Lung (tissue), 12 donors: ENCODE data around the gene EYS. TPM values are rescaled to one million over a fixed set of nuclear protein-coding genes. Genes with fewer than 3 reads are reported as not detected.

Experiments
- ATAC-seq: fragments of 200-7000 bp; cut with Tn5 transposase; one replicate; pipeline ENCODE4 v1.9.1; 2020; ENCODE audit warnings: moderate number of reproducible peaks; ENCODE audit not compliant: insufficient read depth, low FRiP score
- DNase-seq, 3 donors: peaks; one replicate each; pipeline ENCODE4 v3.0.0-alpha.2; 2013 to 2017
- H3K27ac ChIP-seq, 2 donors: one replicate each; pipeline ENCODE4 v1.5.1; 2013; ENCODE audit warnings: mild to moderate bottlenecking in 2 of 2, moderate library complexity in 2 of 2, control low read depth in 1 of 2, inconsistent platforms in 1 of 2, low read depth in 1 of 2, low read length in 1 of 2
- H3K27me3 ChIP-seq, 3 donors: one replicate each; pipeline ENCODE4 v1.5.1; 2013; ENCODE audit warnings: low read length in 2 of 3; ENCODE audit not compliant: control insufficient read depth in 3 of 3, insufficient read depth in 3 of 3
- H3K36me3 ChIP-seq, 4 donors: one replicate each; pipeline ENCODE4 v1.5.1; 2013; ENCODE audit warnings: low read length in 4 of 4, mild to moderate bottlenecking in 1 of 4, moderate library complexity in 1 of 4; ENCODE audit not compliant: control insufficient read depth in 4 of 4, insufficient read depth in 4 of 4
- H3K4me1 ChIP-seq, 5 donors: one replicate each; pipeline ENCODE4 v1.5.1; 2013; ENCODE audit warnings: low read length in 5 of 5, mild to moderate bottlenecking in 2 of 5, moderate library complexity in 1 of 5; ENCODE audit not compliant: control insufficient read depth in 5 of 5, insufficient read depth in 5 of 5
- H3K4me3 ChIP-seq: one replicate; pipeline ENCODE4 v1.5.1; 2013; ENCODE audit warnings: mild to moderate bottlenecking, control low read depth, moderate library complexity
- H3K9ac ChIP-seq, 2 donors: one replicate each; pipeline ENCODE4 v1.5.1; 2013; ENCODE audit warnings: low read length in 2 of 2, control low read depth in 1 of 2; ENCODE audit not compliant: insufficient read depth in 1 of 2
- H3K9me3 ChIP-seq, 4 donors: one replicate each; pipeline ENCODE4 v1.5.1; 2013; ENCODE audit warnings: low read length in 3 of 4, mild to moderate bottlenecking in 1 of 4, moderate library complexity in 1 of 4; ENCODE audit not compliant: control insufficient read depth in 4 of 4, insufficient read depth in 3 of 4
- CTCF ChIP-seq: IDR thresholded peaks from 2 replicates; pipeline ENCODE4 v1.5.1; 2012; ENCODE audit warnings: mild to moderate bottlenecking; ENCODE audit errors: control extremely low read depth, extremely low read depth
- WGBS, 2 donors: extraction: QIAGEN DNeasy Blood & Tissue Kit; methylation state at CpG; one replicate each; pipeline ENCODE4 v1.1.7; 2013; 5-methylcytosine and 5-hydroxymethylcytosine counted together
- polyA plus RNA-seq, 2 donors: library from polyadenylated mRNA; stranded (reverse); fragments of 200-250 nt; gene quantifications; one replicate each; pipeline ENCODE4 v1.2.1, GENCODE V29; 2013
- total RNA-seq, 2 donors: library from RNA; depleted of rRNA in 1 of 2; stranded (reverse); fragments of >200 nt in 1 of 2; gene quantifications; one replicate each; pipeline ENCODE4 v1.2.1, GENCODE V29; 2014 to 2021
- donor health status: control.
- donor health status: control.
- donor health status: Bipolar disorder and iron deficiency.
- donor health status: healthy.
- donor health status: DM: yes; HTN: yes; CAD: no.

EYS gene
- total and polyA plus RNA-seq, 4 donors = 0.06 to 0.34 (median 0.12) TPM

DNA sequence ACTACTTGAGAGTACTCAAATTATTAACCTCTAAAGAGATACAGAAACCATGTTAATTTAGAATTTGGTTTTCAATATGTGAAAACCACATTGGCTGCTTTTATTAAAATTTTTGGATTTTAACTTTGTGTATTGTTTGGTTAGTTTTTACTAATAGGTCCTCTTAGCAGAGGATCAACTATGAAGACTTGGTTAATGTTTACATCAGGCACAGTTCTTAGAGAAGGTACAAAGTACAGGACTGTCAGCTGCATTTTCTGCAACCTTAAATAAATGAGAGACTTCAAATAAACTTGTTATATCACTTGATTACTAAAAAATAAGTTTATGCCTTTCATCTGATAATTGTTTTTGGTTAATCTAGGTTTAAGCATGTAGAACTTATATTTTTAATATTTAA, 1982.3 kb downstream of the EYS start:
- no peak for TF ChIP-seq CTCF
- DNase-seq (no peak), ATAC-seq (no peak)
- H3K27me3 ChIP-seq = no peaks in the 10 kb centered on the region
- no peaks in the 10 kb centered on the region for H3K9me3 ChIP-seq
- H3K4me3 ChIP-seq = no peak overlapping the region
- H3K36me3 ChIP-seq = no peaks in the 10 kb centered on the region
- H3K9ac ChIP-seq = no peak overlapping the region
- no peak overlapping the region for H3K27ac ChIP-seq
- H3K4me1 ChIP-seq = no peaks in the 10 kb centered on the region

DNA sequence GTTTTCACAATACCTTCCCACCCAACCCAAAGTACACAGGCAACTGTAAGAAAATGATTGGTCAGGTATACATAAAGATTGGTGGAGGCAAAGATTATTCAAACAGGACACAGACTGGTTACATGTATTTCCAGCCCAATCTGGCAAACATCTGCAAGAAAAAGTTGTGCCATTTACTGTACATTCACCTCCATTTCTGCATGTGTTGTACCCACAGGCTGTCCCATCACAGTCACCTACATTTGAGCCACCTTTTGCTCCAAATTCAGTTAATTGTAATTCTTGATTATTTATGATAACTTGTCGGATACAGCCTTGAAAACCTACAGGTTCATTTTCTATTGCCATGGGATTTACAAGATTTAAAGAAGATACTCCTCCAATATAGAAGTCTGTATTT, 1985.8 kb downstream of the EYS start:
- no peak for ATAC-seq
- 97 to 99% methylated on average over 1 of the region's 1 CpG for WGBS, 2 donors
- Histone ChIP-seq H3K4me1 (no peaks in the 10 kb centered on the region), H3K9me3 (no peaks in the 10 kb centered on the region), H3K27me3 (no peaks in the 10 kb centered on the region), H3K27ac (no peak overlapping the region), H3K9ac (no peak overlapping the region), H3K4me3 (no peak overlapping the region), H3K36me3 (no peaks in the 10 kb centered on the region)
- TF ChIP-seq CTCF = no peak
- DNase-seq = no peak

DNA sequence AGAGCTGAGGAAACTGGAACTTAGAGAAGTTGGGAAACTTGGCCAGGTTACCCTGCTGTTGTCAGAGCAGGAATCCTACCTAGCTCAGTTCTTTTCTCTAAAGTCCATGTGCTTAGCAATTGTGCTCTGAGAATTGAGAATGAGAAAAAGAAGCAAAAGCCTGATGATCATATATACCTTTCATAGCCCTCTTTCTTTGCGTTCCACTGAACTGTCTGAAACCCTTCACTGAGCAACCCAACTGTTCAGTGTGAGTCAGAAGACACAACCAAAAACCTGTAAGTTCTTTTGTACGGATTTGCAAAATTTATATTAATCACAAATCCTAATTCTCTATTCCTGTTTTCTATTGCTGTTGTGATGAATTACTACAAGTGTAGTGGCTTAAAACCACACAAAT, 1990.9 kb downstream of the EYS start:
- no peaks in the 10 kb centered on the region for H3K27me3 ChIP-seq
- ATAC-seq (no peak), DNase-seq (no peak)
- H3K9ac ChIP-seq = no peak overlapping the region
- TF ChIP-seq CTCF = no peak
- H3K4me1 ChIP-seq = no peaks in the 10 kb centered on the region
- H3K36me3 ChIP-seq = peaks cover 8 to 20% (median 18%) of the 10 kb centered on the region in 4 donors
- WGBS, 2 donors = 99 to 100% methylated on average over 2 of the region's 2 CpGs
- no peaks in the 10 kb centered on the region for H3K9me3 ChIP-seq
- no peak overlapping the region for H3K27ac ChIP-seq
- H3K4me3 ChIP-seq = no peak overlapping the region

DNA sequence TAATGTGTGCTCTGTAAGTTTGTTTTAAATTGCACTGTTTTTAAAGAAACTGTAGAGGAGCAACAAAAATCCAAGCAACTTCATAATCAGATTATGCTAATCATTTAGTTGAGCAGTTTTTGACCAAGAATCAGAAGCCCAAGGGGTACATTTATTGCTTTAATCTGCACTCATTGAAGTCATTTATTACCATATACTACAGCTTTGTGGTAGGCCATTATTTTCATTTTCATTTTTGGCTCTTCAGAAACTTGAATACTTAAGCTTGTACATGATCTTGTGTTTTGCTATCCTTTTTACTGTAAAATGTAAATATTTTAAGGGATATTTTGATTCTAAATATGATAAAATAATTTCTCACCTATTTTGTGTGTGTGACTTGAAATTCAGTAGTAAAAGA, 1992.9 kb downstream of the EYS start:
- TF ChIP-seq CTCF = no peak
- peaks cover 8 to 37% (median 28%) of the 10 kb centered on the region in 4 donors for H3K36me3 ChIP-seq
- no peaks in the 10 kb centered on the region for H3K4me1 ChIP-seq

More for the DNA sequence above, 1992.9 kb downstream of the EYS start:
- Histone ChIP-seq H3K9ac (no peak overlapping the region), H3K27me3 (no peaks in the 10 kb centered on the region), H3K27ac (no peak overlapping the region), H3K4me3 (no peak overlapping the region), H3K9me3 (no peaks in the 10 kb centered on the region)
- no peak for ATAC-seq
- DNase-seq = no peak
